Measurements from ENCODE around the gene CGREF1. TPM values are rescaled to one million over a fixed set of nuclear protein-coding genes. Genes with fewer than 3 reads are reported as not detected.
A peak's percentile ranks its signal among the peaks of the same experiment; 100 is the strongest.
"Not testable (repeated sequence)": the region's sequence is repeated elsewhere in the genome, so short reads cannot be mapped to it uniquely, and the experiment has no call there.

CGREF1 gene
- total RNA-seq, 2 experiments from 2014 or later, result 3.7 to 4.3 TPM

DNA sequence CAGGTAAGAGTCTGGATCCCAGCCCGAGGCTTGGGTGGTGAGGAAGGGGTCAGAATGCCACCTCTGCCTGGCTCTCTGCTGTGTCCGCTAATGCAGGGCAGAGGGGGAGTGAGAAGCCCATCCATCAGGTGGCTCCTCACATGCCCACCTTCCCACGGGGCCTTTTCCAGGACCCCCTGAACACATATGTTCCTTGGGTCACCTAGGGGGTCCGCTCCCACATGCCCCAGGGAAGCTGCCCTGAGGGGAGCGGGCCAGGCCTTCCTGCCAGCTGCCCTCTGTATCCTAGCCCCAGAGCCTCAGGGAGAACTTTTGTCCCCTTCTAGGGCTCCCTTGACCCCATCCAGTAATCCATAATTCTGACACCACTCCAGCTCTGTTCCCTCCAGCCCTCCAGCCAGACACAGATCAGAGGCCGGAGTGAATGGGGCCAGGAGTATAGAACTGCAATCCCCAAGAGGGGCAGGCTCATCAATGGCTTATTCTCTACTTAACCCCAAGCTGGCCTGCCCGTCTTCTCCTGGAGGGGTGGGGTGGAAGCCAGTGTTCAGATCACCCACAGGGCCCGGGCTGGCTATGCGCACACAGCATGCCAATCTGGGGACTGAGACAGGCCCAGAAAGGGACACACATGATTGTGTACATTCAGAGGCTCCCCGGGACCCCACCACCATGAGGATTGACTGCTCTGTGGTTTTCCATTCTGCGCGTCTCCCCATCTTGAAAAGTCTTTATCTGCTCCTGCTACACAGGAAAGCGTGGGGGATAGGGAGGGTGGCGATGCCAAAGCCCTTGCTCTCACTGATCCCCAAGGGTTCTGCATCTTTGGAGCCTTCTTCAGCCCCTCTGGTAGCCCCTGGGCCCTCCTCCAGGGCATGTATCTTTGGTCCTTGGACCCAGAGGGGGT, 39.4 kb downstream of the CGREF1 start:
- H3K4me3 Mint-ChIP-seq, result no peak overlapping the region
- TF ChIP-seq, protein P1, sequence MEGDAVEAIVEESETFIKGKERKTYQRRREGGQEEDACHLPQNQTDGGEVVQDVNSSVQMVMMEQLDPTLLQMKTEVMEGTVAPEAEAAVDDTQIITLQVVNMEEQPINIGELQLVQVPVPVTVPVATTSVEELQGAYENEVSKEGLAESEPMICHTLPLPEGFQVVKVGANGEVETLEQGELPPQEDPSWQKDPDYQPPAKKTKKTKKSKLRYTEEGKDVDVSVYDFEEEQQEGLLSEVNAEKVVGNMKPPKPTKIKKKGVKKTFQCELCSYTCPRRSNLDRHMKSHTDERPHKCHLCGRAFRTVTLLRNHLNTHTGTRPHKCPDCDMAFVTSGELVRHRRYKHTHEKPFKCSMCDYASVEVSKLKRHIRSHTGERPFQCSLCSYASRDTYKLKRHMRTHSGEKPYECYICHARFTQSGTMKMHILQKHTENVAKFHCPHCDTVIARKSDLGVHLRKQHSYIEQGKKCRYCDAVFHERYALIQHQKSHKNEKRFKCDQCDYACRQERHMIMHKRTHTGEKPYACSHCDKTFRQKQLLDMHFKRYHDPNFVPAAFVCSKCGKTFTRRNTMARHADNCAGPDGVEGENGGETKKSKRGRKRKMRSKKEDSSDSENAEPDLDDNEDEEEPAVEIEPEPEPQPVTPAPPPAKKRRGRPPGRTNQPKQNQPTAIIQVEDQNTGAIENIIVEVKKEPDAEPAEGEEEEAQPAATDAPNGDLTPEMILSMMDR (IDR thresholded peaks at IDR 0.05), result no peak
- ATAC-seq, result no peak
- intact Hi-C loops (cut with micrococcal nuclease), result no loop called here
- H3K27ac Mint-ChIP-seq, result peak overlapping the region; percentile 97
- DNase-seq, result no peak
- H3K4me1 Mint-ChIP-seq (ENCODE audit: low read depth), result peaks cover 38% of the 10 kb centered on the region
- no peaks in the 10 kb centered on the region for H3K36me3 Mint-ChIP-seq (ENCODE audit: low read depth)
- no peaks in the 10 kb centered on the region for H3K9me3 Mint-ChIP-seq
- no peaks in the 10 kb centered on the region for H3K27me3 Mint-ChIP-seq
- CTCF ChIA-PET, result interaction anchor here (1.7 to 4.1 kb wide), 2 partner anchors 7 to 55 kb away, joined by 6 to 26 read pairs; partner anchors contain the start of genes OST4 and PREB
- POLR2A ChIA-PET, result interaction anchor here (0.6 to 1.0 kb wide), 2 partner anchors 29 kb away, joined by 3 to 5 read pairs; partner anchors contain the start of gene AGBL5

DNA sequence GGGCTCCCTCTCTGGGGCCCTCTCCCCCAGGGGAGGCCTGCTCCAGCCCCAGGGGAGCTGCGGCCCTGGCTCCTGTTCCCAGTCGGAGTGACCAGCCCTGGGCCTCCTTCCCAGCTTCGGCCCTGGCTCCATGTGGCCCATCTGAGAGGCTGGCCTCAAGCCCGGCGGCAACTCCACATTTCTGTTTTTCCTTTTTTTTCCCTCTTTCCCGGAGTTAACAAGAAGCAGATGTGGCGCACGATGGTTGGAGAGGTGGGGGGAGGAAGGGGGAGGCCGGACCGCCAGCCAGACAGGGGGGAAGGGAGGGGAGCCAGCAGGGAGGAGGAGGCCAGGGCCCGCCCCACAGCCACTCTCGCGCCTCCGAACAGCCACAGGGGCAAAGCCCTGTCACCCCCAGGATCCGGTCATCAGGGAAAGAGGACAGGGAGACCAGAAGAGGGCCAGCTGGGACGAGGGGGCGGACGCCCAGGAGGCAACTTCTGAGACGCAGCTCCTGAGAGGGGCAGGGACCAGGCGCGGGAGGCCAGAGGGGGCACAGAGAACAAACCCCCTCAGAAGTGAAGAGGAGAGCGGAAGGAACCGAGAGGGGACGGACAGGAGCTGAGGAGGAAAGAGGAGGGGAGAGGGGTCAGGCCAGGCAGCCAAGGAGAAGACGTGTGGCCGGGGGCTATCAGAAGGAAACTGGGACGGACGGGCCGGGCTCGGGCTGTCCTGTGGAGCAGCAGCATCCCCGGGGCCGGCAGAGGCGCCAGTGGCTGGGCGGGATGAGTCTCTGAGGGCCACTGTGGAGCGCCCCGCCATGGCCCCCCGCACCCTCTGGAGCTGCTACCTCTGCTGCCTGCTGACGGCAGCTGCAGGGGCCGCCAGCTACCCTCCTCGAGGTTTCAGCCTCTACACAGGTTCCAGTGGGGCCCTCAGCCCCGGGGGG, 40.4 kb downstream of the CGREF1 start, which contains the start of gene EMILIN1:
Gene EMILIN1 (plus strand): TSS at position 349 of the 928 bp plus-strand sequence. CDS start 451 bp downstream, at position 800.
- Mint-ChIP-seq H3K9me3 (no peaks in the 10 kb centered on the region), H3K4me1 (ENCODE audit: low read depth) (peaks cover 47% of the 10 kb centered on the region), H3K27ac (peak within 1 kb of the TSS; percentile 48), H3K36me3 (ENCODE audit: low read depth) (no peaks in the 10 kb centered on the region), H3K4me3 (no peak within 1 kb of the TSS), H3K27me3 (no peaks in the 10 kb centered on the region)
- DNase-seq (no peak), ATAC-seq (no peak)
- TF ChIP-seq, protein P1 (IDR thresholded peaks at IDR 0.05), result no peak
- ChIA-PET POLR2A (interaction anchor here (1.0 to 1.8 kb wide), 2 partner anchors 7 to 28 kb away, joined by 5 read pairs; partner anchors contain the start of gene AGBL5), CTCF (no interaction called here)
- intact Hi-C loops (cut with micrococcal nuclease), result no loop called here

DNA sequence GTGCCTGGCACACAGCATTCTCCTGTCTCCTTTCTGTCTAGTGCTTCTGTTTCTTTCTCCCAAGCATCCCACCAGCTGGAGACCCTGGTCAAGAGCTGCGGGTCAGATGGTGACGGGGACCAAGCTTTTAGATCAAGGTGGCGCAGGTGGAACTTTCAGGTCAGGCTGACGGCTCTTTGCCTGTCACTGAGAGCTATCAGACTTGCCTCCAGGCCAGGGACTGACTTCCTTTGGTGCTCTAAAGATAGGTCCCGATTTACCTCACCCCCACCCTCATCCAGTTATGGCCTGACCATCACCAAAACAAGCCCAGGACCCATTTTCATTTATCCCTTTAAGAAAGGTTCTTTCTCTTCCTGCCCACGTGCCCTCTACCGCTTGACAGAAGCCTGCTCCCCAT, 41.7 kb downstream of the CGREF1 start:
- DNase-seq (no peak), ATAC-seq (no peak)
- Mint-ChIP-seq H3K27me3 (no peaks in the 10 kb centered on the region), H3K9me3 (no peaks in the 10 kb centered on the region), H3K27ac (peak overlapping the region; percentile 63), H3K4me1 (ENCODE audit: low read depth) (peaks cover 58% of the 10 kb centered on the region), H3K4me3 (no peak overlapping the region), H3K36me3 (ENCODE audit: low read depth) (no peaks in the 10 kb centered on the region)
- TF ChIP-seq, protein P1 (IDR thresholded peaks at IDR 0.05), result no peak
- CTCF ChIA-PET, result interaction anchor here (1.0 kb wide), 1 partner anchor 8 kb away, joined by 3 read pairs; no protein-coding TSS in a partner anchor
- POLR2A ChIA-PET, result interaction anchor here (1.4 to 1.8 kb wide), 2 partner anchors 8 to 26 kb away, joined by 5 to 8 read pairs; partner anchors contain the start of gene AGBL5
- intact Hi-C loops (cut with micrococcal nuclease), result no loop called here

- CTCF ChIA-PET, result interaction anchor here (1.0 kb wide), 1 partner anchor 9 kb away, joined by 3 read pairs; no protein-coding TSS in a partner anchor
- POLR2A ChIA-PET, result interaction anchor here (1.4 to 1.8 kb wide), 2 partner anchors 9 to 25 kb away, joined by 5 to 8 read pairs; partner anchors contain the start of gene AGBL5
- peaks cover 56% of the 10 kb centered on the region for H3K4me1 Mint-ChIP-seq (ENCODE audit: low read depth)
- H3K9me3 Mint-ChIP-seq, result no peaks in the 10 kb centered on the region
- intact Hi-C loops (cut with micrococcal nuclease), result no loop called here
- no peak for ATAC-seq
- no peaks in the 10 kb centered on the region for H3K27me3 Mint-ChIP-seq
- TF ChIP-seq, protein P1 (IDR thresholded peaks at IDR 0.05), result no peak
- no peak for DNase-seq
- H3K4me3 Mint-ChIP-seq, result no peak overlapping the region
- H3K36me3 Mint-ChIP-seq (ENCODE audit: low read depth), result no peaks in the 10 kb centered on the region
- peak overlapping the region; percentile 44 for H3K27ac Mint-ChIP-seq
Observed at GRCh38 chr2:27076323-27076722, 42.6 kb downstream of the CGREF1 start.

GRCh38 chr2:27075566-27075871, 43.4 kb downstream of the CGREF1 start:
- intact Hi-C loops (cut with micrococcal nuclease); H3K4me3 Mint-ChIP-seq; ATAC-seq; H3K9me3 Mint-ChIP-seq; H3K36me3 Mint-ChIP-seq (ENCODE audit: low read depth); H3K27me3 Mint-ChIP-seq: not testable (repeated sequence)
- DNase-seq, result peak; percentile 36
- POLR2A ChIA-PET, result interaction anchor here (5.3 kb wide), 1 partner anchor 8 kb away, joined by 40 read pairs; no protein-coding TSS in a partner anchor
- CTCF ChIA-PET, result interaction anchor here (0.9 to 1.8 kb wide), 3 partner anchors 18 to 113 kb away, joined by 3 to 5 read pairs (median 3); no protein-coding TSS in a partner anchor
- peaks cover 53% of the 10 kb centered on the region for H3K4me1 Mint-ChIP-seq (ENCODE audit: low read depth)
- peak overlapping the region; percentile 57 for H3K27ac Mint-ChIP-seq

Measured in activated CD8-positive, alpha-beta T cell treated with anti-CD3 and anti-CD28 coated beads for 36 hours (primary cell).